Fibroblast of lung (primary cell): ENCODE results near the gene CDX1. TPM values are rescaled to one million over a fixed set of nuclear protein-coding genes. Genes with fewer than 3 reads are reported as not detected.

ENCODE experiments used
- DNase-seq, 2 donors: peaks; one replicate each; pipeline versions ENCODE4 v3.0.0 to v3.0.0-alpha.2; 2010; ENCODE audit warnings: low read depth in 2 of 2
- H2AFZ ChIP-seq: 2 replicates; pipeline ENCODE4 v1.5.1; 2012; ENCODE audit warnings: low read length, control low read depth, inconsistent platforms
- H3K27ac ChIP-seq: 2 replicates; pipeline ENCODE4 v1.5.1; 2011; ENCODE audit warnings: low read length, control low read depth; ENCODE audit not compliant: insufficient read depth
- H3K27me3 ChIP-seq: 2 replicates; pipeline ENCODE4 v1.5.1; 2011; ENCODE audit warnings: mild to moderate bottlenecking, low read length; ENCODE audit not compliant: control insufficient read depth, insufficient read depth
- H3K36me3 ChIP-seq: 2 replicates; pipeline ENCODE4 v1.5.1; 2011; ENCODE audit warnings: low read length; ENCODE audit not compliant: control insufficient read depth, insufficient read depth
- H3K4me1 ChIP-seq: 2 replicates; pipeline ENCODE4 v1.5.1; 2011; ENCODE audit warnings: low read length; ENCODE audit not compliant: control insufficient read depth, insufficient read depth; ENCODE audit errors: extremely low read depth
- H3K4me2 ChIP-seq: 2 replicates; pipeline ENCODE4 v1.5.1; 2011; ENCODE audit warnings: low read length, control low read depth; ENCODE audit not compliant: insufficient read depth; ENCODE audit errors: extremely low read depth
- H3K4me3 ChIP-seq, 4 experiments: fragments of 200-600 bp in 1 of 4; sonication (generic) in 1 of 4; replicated peaks in 1 of 4; 2 replicates each; pipeline ENCODE4 v1.5.1; 2011 to 2016; ENCODE audit warnings: low read length in 4 of 4, low read depth in 3 of 4, mild to moderate bottlenecking in 3 of 4, control low read depth in 2 of 4, inconsistent platforms in 1 of 4, mixed read lengths in 1 of 4; ENCODE audit not compliant: insufficient read depth in 1 of 4; ENCODE audit errors: control extremely low read depth in 1 of 4
- H3K79me2 ChIP-seq: 2 replicates; pipeline ENCODE4 v1.5.1; 2012; ENCODE audit warnings: mild to moderate bottlenecking, low read length, inconsistent platforms; ENCODE audit not compliant: control insufficient read depth, insufficient read depth
- H3K9ac ChIP-seq: 2 replicates; pipeline ENCODE4 v1.5.1; 2011; ENCODE audit warnings: mild to moderate bottlenecking, low read length, control low read depth; ENCODE audit not compliant: insufficient read depth
- H3K9me3 ChIP-seq: 2 replicates; pipeline ENCODE4 v1.5.1; 2012; ENCODE audit warnings: low read depth, low read length; ENCODE audit not compliant: control insufficient read depth, insufficient read depth
- H4K20me1 ChIP-seq: 2 replicates; pipeline ENCODE4 v1.5.1; 2011; ENCODE audit warnings: low read length; ENCODE audit not compliant: control insufficient read depth, insufficient read depth; ENCODE audit errors: extremely low read depth
- CTCF ChIP-seq, 2 donors: IDR thresholded peaks in 1 of 2; conservative IDR thresholded peaks in 1 of 2; 1 replicate in 1 of 2; 2 replicates in 1 of 2; pipeline ENCODE4 v1.5.1; 2011 to 2012; ENCODE audit warnings: low read length in 2 of 2, control low read depth in 1 of 2, inconsistent platforms in 1 of 2, low read depth in 1 of 2, mild to moderate bottlenecking in 1 of 2
- EZH2 ChIP-seq: IDR thresholded peaks from 2 replicates; pipeline ENCODE4 v1.5.1; 2012; ENCODE audit warnings: low read length, control low read depth, mild to moderate bottlenecking; ENCODE audit errors: missing control alignments
- polyA plus RNA-seq, 2 donors: library from polyadenylated mRNA; depleted of rRNA in 1 of 2; stranded (reverse) in 1 of 2; unstranded in 1 of 2; fragments of >200 nt; gene quantifications; 2 replicates each; pipeline ENCODE4 v1.2.1, GENCODE V29; 2011 to 2012; ENCODE audit warnings: missing spikeins in 1 of 2
- total RNA-seq: library from RNA; depleted of rRNA; stranded (reverse); fragments of >200 nt; gene quantifications from 2 replicates; pipeline ENCODE4 v1.2.1, GENCODE V29; 2014

Gene CDX1
- total and polyA plus RNA-seq, 2 donors (not counting 1 experiment from before 2014, with no cell fraction given), result 0.33 to 1.8 TPM

- no peaks in the 10 kb centered on the region for H3K79me2 ChIP-seq
- no peaks in the 10 kb centered on the region for H3K9me3 ChIP-seq
- H3K27me3 ChIP-seq, result no peaks in the 10 kb centered on the region
- no peak overlapping the region for H2AFZ ChIP-seq
- peaks cover 8% of the 10 kb centered on the region for H3K4me1 ChIP-seq
- DNase-seq, result no peak
- H3K9ac ChIP-seq, result no peak overlapping the region
- no peak overlapping the region for H3K4me3 ChIP-seq
- no peak overlapping the region for H3K4me2 ChIP-seq
- no peak overlapping the region for H3K27ac ChIP-seq
- no peaks in the 10 kb centered on the region for H4K20me1 ChIP-seq
- H3K36me3 ChIP-seq, result peaks cover 67% of the 10 kb centered on the region
- TF ChIP-seq EZH2 (no peak), CTCF (conservative IDR thresholded peaks at IDR 0.05 in 1 of 2, IDR thresholded peaks at IDR 0.05 in 1 of 2; ENCODE audit: low read depth in 1 of 2, low read length in 2 of 2) (no peak)
These were observed 47.0 kb upstream of the CDX1 start for GRCh38 chr5:150119421-150120061.

GRCh38 chr5:150120062-150120441 is 46.5 kb upstream of the CDX1 start:
- H3K4me3 ChIP-seq, result no peak overlapping the region
- no peak overlapping the region for H2AFZ ChIP-seq
- no peaks in the 10 kb centered on the region for H3K27me3 ChIP-seq
- no peak for DNase-seq
- no peak overlapping the region for H3K4me2 ChIP-seq
- TF ChIP-seq CTCF (conservative IDR thresholded peaks at IDR 0.05 in 1 of 2, IDR thresholded peaks at IDR 0.05 in 1 of 2; ENCODE audit: low read depth in 1 of 2, low read length in 2 of 2), result no peak
- TF ChIP-seq EZH2, result no peak
- H3K9me3 ChIP-seq, result no peaks in the 10 kb centered on the region
- no peaks in the 10 kb centered on the region for H4K20me1 ChIP-seq
- no peak overlapping the region for H3K27ac ChIP-seq
- H3K9ac ChIP-seq, result no peak overlapping the region
- H3K4me1 ChIP-seq, result peaks cover 8% of the 10 kb centered on the region
- H3K36me3 ChIP-seq, result peaks cover 66% of the 10 kb centered on the region
- H3K79me2 ChIP-seq, result no peaks in the 10 kb centered on the region

GRCh38 chr5:150120617-150121447 is 45.7 kb upstream of the CDX1 start:
- Histone ChIP-seq H3K36me3 (peaks cover 63% of the 10 kb centered on the region), H3K4me3 (no peak overlapping the region), H2AFZ (no peak overlapping the region), H3K9me3 (no peaks in the 10 kb centered on the region), H3K4me2 (no peak overlapping the region), H3K27me3 (no peaks in the 10 kb centered on the region), H3K79me2 (no peaks in the 10 kb centered on the region), H4K20me1 (no peaks in the 10 kb centered on the region), H3K27ac (no peak overlapping the region), H3K9ac (no peak overlapping the region), H3K4me1 (peaks cover 5% of the 10 kb centered on the region)
- no peak for DNase-seq
- no peak for TF ChIP-seq CTCF (conservative IDR thresholded peaks at IDR 0.05 in 1 of 2, IDR thresholded peaks at IDR 0.05 in 1 of 2; ENCODE audit: low read depth in 1 of 2, low read length in 2 of 2)
- no peak for TF ChIP-seq EZH2
